Right atrium auricular region (tissue), 2 donors: ENCODE measurements around the gene AHI1. TPM values are rescaled to one million over a fixed set of nuclear protein-coding genes. Genes with fewer than 3 reads are reported as not detected.

ENCODE experiments used
- DNase-seq: peaks from one replicate; pipeline ENCODE4 v3.0.0-alpha.2; 2019; ENCODE audit warnings: low spot score
- H3K27ac ChIP-seq, 2 donors: fragments of 200-600 bp; sonication (generic); 1 replicate in 1 of 2; 2 replicates in 1 of 2; pipeline ENCODE4 v1.5.1; 2016 to 2019
- H3K27me3 ChIP-seq, 2 donors: fragments of 200-600 bp; sonication (generic); one replicate each; pipeline versions ENCODE4 v1.5.1 to v1.6.0; 2017 to 2019
- H3K36me3 ChIP-seq: fragments of 200-600 bp; sonication (generic); one replicate; pipeline ENCODE4 v1.5.1; 2016
- H3K4me1 ChIP-seq, 2 donors: fragments of 200-600 bp; sonication (generic); one replicate each; pipeline versions ENCODE4 v1.5.1 to v1.6.0; 2017 to 2019
- H3K4me3 ChIP-seq, 2 donors: fragments of 200-600 bp; sonication (generic); 1 replicate in 1 of 2; 2 replicates in 1 of 2; pipeline ENCODE4 v1.5.1; 2017 to 2019; ENCODE audit warnings: mild to moderate bottlenecking in 1 of 2, moderate library complexity in 1 of 2
- H3K9me3 ChIP-seq, 2 donors: fragments of 200-600 bp; sonication (generic); one replicate each; pipeline ENCODE4 v1.5.1; 2019
- CTCF ChIP-seq, 2 donors: fragments of 200-600 bp; sonication (generic); IDR thresholded peaks; one replicate each; pipeline ENCODE4 v1.5.1; 2019; ENCODE audit warnings: antibody characterized with exemption in 2 of 2
- total RNA-seq, 2 donors: library from RNA; depleted of rRNA; stranded (reverse); fragments of >200 nt; gene quantifications; one replicate each; pipeline ENCODE4 v1.1.0, GENCODE V29; 2016

Gene AHI1
- total RNA-seq, 2 donors from 2014 or later: 8.5 to 10.2 TPM

GRCh38 chr6:135358985-135359384 lies 138.6 kb downstream of the AHI1 start:
- H3K4me3 ChIP-seq: no peak overlapping the region

DNA sequence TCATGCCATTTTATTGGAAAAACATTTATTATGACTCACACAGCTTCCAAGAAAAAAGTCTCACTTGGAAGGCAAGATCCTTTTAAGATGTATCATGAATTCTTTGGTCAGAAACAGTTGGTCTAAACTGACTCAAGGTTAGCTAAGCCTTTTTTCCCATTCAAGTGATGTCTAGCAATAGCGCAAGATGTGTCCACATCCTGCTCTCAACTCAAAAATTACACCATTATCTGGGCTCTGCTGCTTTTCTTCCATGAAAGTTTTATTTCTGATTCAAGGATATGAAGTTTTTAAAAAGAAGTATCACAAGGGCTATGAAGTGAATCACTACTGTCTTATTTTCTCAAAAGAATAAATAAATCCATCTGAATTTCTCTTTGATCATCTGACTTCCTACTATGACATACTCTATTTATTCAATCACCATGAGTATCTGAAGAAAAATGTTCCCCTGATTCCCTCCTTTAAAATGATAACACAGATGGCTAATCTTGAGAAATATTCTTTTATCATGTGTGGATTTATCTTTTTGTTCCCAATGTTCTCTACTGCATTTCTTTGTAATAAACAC lies 139.2 kb downstream of the AHI1 start:
- DNase-seq: no peak
- Histone ChIP-seq H3K4me1 (no peaks in the 10 kb centered on the region), H3K27me3 (no peaks in the 10 kb centered on the region), H3K36me3 (no peaks in the 10 kb centered on the region), H3K9me3 (no peaks in the 10 kb centered on the region), H3K4me3 (no peak overlapping the region), H3K27ac (no peak overlapping the region)
- no peak for TF ChIP-seq CTCF (IDR thresholded peaks at IDR 0.05)

More at GRCh38 chr6:135358985-135359384, 138.6 kb downstream of the AHI1 start:
- Histone ChIP-seq H3K9me3 (no peaks in the 10 kb centered on the region), H3K27me3 (no peaks in the 10 kb centered on the region), H3K4me1 (no peaks in the 10 kb centered on the region), H3K27ac (no peak overlapping the region), H3K36me3 (no peaks in the 10 kb centered on the region)
- DNase-seq: no peak
- TF ChIP-seq CTCF (IDR thresholded peaks at IDR 0.05): no peak

- Histone ChIP-seq H3K36me3 (no peaks in the 10 kb centered on the region), H3K4me3 (no peak overlapping the region), H3K27me3 (no peaks in the 10 kb centered on the region), H3K4me1 (no peaks in the 10 kb centered on the region), H3K27ac (no peak overlapping the region), H3K9me3 (no peaks in the 10 kb centered on the region)
- DNase-seq: no peak
- no peak for TF ChIP-seq CTCF (IDR thresholded peaks at IDR 0.05)
Measured at GRCh38 chr6:135354407-135354806, 143.1 kb downstream of the AHI1 start.

- no peaks in the 10 kb centered on the region for H3K4me1 ChIP-seq
- TF ChIP-seq CTCF (IDR thresholded peaks at IDR 0.05): no peak
Measured at GRCh38 chr6:135353113-135353512, 144.4 kb downstream of the AHI1 start.

DNA sequence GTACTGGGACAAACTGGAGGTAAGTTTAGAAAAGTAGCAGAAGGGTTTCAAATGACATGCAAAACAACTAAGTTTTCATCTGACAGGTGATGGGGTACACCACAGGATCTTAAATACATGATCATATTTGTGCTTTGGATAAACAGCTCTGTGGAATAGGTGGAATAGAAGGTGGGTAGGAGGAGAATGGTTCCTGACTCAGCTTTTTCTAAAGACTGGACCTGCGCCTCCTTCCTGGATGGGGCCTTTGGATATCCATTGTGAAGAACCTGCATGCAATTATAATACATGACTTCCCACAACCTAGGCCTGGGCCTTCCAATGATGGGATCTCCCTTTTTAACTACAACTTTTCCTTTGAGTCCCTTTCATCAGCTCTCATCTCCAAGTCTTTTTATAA lies 145.9 kb downstream of the AHI1 start:
- Histone ChIP-seq H3K27me3 (no peaks in the 10 kb centered on the region), H3K27ac (no peak overlapping the region), H3K4me1 (no peaks in the 10 kb centered on the region), H3K36me3 (peaks cover 1% of the 10 kb centered on the region), H3K4me3 (no peak overlapping the region), H3K9me3 (no peaks in the 10 kb centered on the region)
- no peak for DNase-seq
- TF ChIP-seq CTCF (IDR thresholded peaks at IDR 0.05): no peak

More at GRCh38 chr6:135353113-135353512, 144.4 kb downstream of the AHI1 start:
- H3K27me3 ChIP-seq: no peaks in the 10 kb centered on the region
- no peak overlapping the region for H3K4me3 ChIP-seq
- H3K9me3 ChIP-seq: no peaks in the 10 kb centered on the region
- DNase-seq: no peak
- no peak overlapping the region for H3K27ac ChIP-seq
- no peaks in the 10 kb centered on the region for H3K36me3 ChIP-seq

DNA sequence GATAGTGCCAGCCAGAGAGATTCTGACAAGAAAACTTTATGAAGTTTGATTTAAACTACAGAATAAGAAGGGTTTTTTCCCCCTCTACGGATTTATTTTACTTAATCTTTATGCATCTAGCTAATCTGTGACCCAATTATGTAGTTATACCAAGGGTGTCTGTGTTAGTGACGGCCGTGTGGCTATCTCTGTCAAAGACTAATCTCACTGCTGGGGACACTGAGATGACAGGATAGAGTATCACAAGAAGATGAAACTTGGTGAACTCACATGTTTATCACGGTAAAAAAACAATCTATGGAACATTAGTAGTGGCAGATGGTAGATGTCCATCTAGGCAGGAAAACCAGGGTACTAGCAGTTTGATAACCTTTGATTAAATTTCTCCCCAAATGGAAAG lies 149.7 kb downstream of the AHI1 start:
- no peak for TF ChIP-seq CTCF (IDR thresholded peaks at IDR 0.05)
- no peak overlapping the region for H3K27ac ChIP-seq
- no peaks in the 10 kb centered on the region for H3K4me1 ChIP-seq
- no peak for DNase-seq
- H3K36me3 ChIP-seq: peaks cover 3% of the 10 kb centered on the region
- H3K4me3 ChIP-seq: no peak overlapping the region
- H3K9me3 ChIP-seq: no peaks in the 10 kb centered on the region
- H3K27me3 ChIP-seq: no peaks in the 10 kb centered on the region
